NCI-H2029 (cell line): ENCODE data around the gene COIL.
A peak's percentile ranks its signal among the peaks of the same experiment; 100 is the strongest.

ENCODE experiments used
- DNase-seq: peaks from one replicate; lab custom pipeline; 2025; lab: John Stamatoyannopoulos, UW

COIL gene

GRCh38 chr17:56933868-56934267, 27.0 kb downstream of the COIL start:
- DNase-seq: no peak

- no peak for DNase-seq
These were observed 27.6 kb downstream of the COIL start for GRCh38 chr17:56933151-56933745.

- no peak for DNase-seq
These were observed 30.0 kb downstream of the COIL start for GRCh38 chr17:56930739-56931337.

- DNase-seq: no peak
These were observed 31.4 kb downstream of the COIL start for GRCh38 chr17:56929362-56929969.

- DNase-seq: no peak
These were observed 32.3 kb downstream of the COIL start for GRCh38 chr17:56928586-56928985.

- DNase-seq: no peak
These were observed 34.1 kb downstream of the COIL start for GRCh38 chr17:56926704-56927103.

- no peak for DNase-seq
These were observed 34.6 kb downstream of the COIL start for GRCh38 chr17:56926270-56926669.

GRCh38 chr17:56925088-56925487, 35.8 kb downstream of the COIL start:
- no peak for DNase-seq

GRCh38 chr17:56919717-56920116, 41.1 kb downstream of the COIL start:
- DNase-seq: no peak

GRCh38 chr17:56918916-56919315, 41.9 kb downstream of the COIL start:
- no peak for DNase-seq

GRCh38 chr17:56917559-56918296, 43.1 kb downstream of the COIL start:
- no peak for DNase-seq

GRCh38 chr17:56914581-56915273, 46.1 kb downstream of the COIL start:
- DNase-seq: no peak

GRCh38 chr17:56913867-56914580, 46.8 kb downstream of the COIL start, which contains the start of gene TRIM25:
TRIM25 (minus strand) TSS chr17:56914049; CDS start chr17:56913988, 61 bp downstream.
- peak; percentile 77 for DNase-seq

- no peak for DNase-seq
These were observed 47.4 kb downstream of the COIL start for GRCh38 chr17:56913353-56913866.

- no peak for DNase-seq
These were observed 47.9 kb downstream of the COIL start for GRCh38 chr17:56913000-56913311.

- DNase-seq: no peak
These were observed 48.5 kb downstream of the COIL start for GRCh38 chr17:56912105-56912999.

- DNase-seq: no peak
These were observed 50.2 kb downstream of the COIL start for GRCh38 chr17:56910509-56911235.

GRCh38 chr17:56909742-56910508, 50.9 kb downstream of the COIL start:
- no peak for DNase-seq

GRCh38 chr17:56908001-56908542, 52.8 kb downstream of the COIL start:
- no peak for DNase-seq
